WTC11 (cell line): Measurements from ENCODE around the gene MAST1. TPM values are rescaled to one million over a fixed set of nuclear protein-coding genes. Genes with fewer than 3 reads are reported as not detected.

Experiments used
- ATAC-seq: fragments of 200-7000 bp; cut with Tn5 transposase; 2 replicates; pipeline ENCODE4 v1.10.0; 2021; ENCODE audit warnings: mild to moderate bottlenecking, moderate library complexity
- CTCF ChIA-PET: fragments of 300-600 bp; sonication (Branson Sonifier 250); formaldehyde crosslinking; loops from one replicate; lab custom pipeline; 2021; ENCODE audit warnings: antibody characterized with exemption; lab: Charles Lee
- POLR2A ChIA-PET: fragments of 350-600 bp; sonication (Branson Sonifier 250); formaldehyde crosslinking; loops from one replicate; lab custom pipeline; 2021; ENCODE audit warnings: antibody characterized with exemption; lab: Charles Lee
- DNase-seq: peaks from one replicate; pipeline ENCODE4 v3.0.0; 2021; ENCODE audit warnings: low spot score
- H3K27ac Mint-ChIP-seq: 2 replicates; pipeline ENCODE4 v1.8.0; 2021; ENCODE audit warnings: mixed read lengths
- H3K27me3 Mint-ChIP-seq: 2 replicates; pipeline ENCODE4 v1.8.0; 2021; ENCODE audit warnings: low read depth, mild to moderate bottlenecking, moderate library complexity, mixed read lengths
- H3K36me3 Mint-ChIP-seq: 2 replicates; pipeline ENCODE4 v1.8.0; 2021; ENCODE audit warnings: mixed read lengths
- H3K4me1 Mint-ChIP-seq: 2 replicates; pipeline ENCODE4 v1.8.0; 2022; ENCODE audit warnings: mixed read lengths
- H3K4me3 Mint-ChIP-seq: 2 replicates; pipeline ENCODE4 v1.8.0; 2021; ENCODE audit warnings: mild to moderate bottlenecking, moderate library complexity, mixed read lengths
- H3K9me3 Mint-ChIP-seq: 2 replicates; pipeline ENCODE4 v1.8.0; 2021; ENCODE audit warnings: mixed read lengths
- ELF4 ChIP-seq: sonication (generic); formaldehyde crosslinking; IDR thresholded peaks from 2 replicates; pipeline ENCODE4 v1.8.1; 2022; ENCODE audit warnings: low read depth, mild to moderate bottlenecking, moderate library complexity, missing genetic modification reagents
- FOXP1 ChIP-seq: sonication (generic); formaldehyde crosslinking; IDR thresholded peaks from 2 replicates; pipeline ENCODE4 v1.8.0; 2022; ENCODE audit warnings: missing genetic modification reagents, mild to moderate bottlenecking, moderate library complexity, borderline replicate concordance
- JAZF1 ChIP-seq: fragments of 250-450 bp; sonication (Bioruptor Pico); IDR thresholded peaks from 2 replicates; pipeline ENCODE4 v1.9.0; 2021; ENCODE audit warnings: moderate library complexity, mild to moderate bottlenecking, inconsistent platforms
- MYBL2 ChIP-seq: sonication (generic); formaldehyde crosslinking; IDR thresholded peaks from 2 replicates; pipeline ENCODE4 v1.8.1; 2023; ENCODE audit warnings: mild to moderate bottlenecking, moderate library complexity, missing genetic modification reagents
- SP1 ChIP-seq: sonication (generic); formaldehyde crosslinking; conservative IDR thresholded peaks from 2 replicates; pipeline ENCODE4 v1.8.1; 2022; ENCODE audit warnings: missing genetic modification reagents
- TEAD4 ChIP-seq: sonication (generic); formaldehyde crosslinking; IDR thresholded peaks from 2 replicates; pipeline ENCODE4 v1.8.0; 2022; ENCODE audit warnings: mild to moderate bottlenecking, missing genetic modification reagents
- ZNF121 ChIP-seq: sonication (generic); formaldehyde crosslinking; IDR thresholded peaks from 2 replicates; pipeline ENCODE4 v1.8.0; 2023; ENCODE audit warnings: missing genetic modification reagents
- ZNF138 ChIP-seq: sonication (generic); formaldehyde crosslinking; conservative IDR thresholded peaks from 2 replicates; pipeline ENCODE4 v1.8.1; 2022; ENCODE audit warnings: mild to moderate bottlenecking, moderate library complexity, missing genetic modification reagents
- ZNF232 ChIP-seq: sonication (generic); formaldehyde crosslinking; IDR thresholded peaks from 2 replicates; pipeline ENCODE4 v1.8.0; 2022; ENCODE audit warnings: mild to moderate bottlenecking, missing genetic modification reagents
- ZNF317 ChIP-seq: sonication (generic); formaldehyde crosslinking; IDR thresholded peaks from 2 replicates; pipeline ENCODE4 v1.8.1; 2023; ENCODE audit warnings: low read depth, mild to moderate bottlenecking, moderate library complexity, missing genetic modification reagents, borderline replicate concordance
- ZNF396 ChIP-seq: fragments of 250-450 bp; sonication (Bioruptor Pico); IDR thresholded peaks from 2 replicates; pipeline ENCODE4 v1.8.0; 2021; ENCODE audit warnings: mild to moderate bottlenecking, moderate library complexity, borderline replicate concordance
- microRNA-seq: library from miRNA; unstranded; fragments of <30 nt; microRNA quantifications from one replicate; pipeline ENCODE4 v1.2.0, GENCODE V29; 2022; ENCODE audit warnings: borderline number of aligned reads
- total RNA-seq: library from RNA; stranded (reverse); gene quantifications from 3 replicates; pipeline ENCODE4 v1.2.3, GENCODE V29; 2021
- TF ChIP-seq, protein P1 (sequence below): fragments of 250-450 bp; sonication (Bioruptor Pico); IDR thresholded peaks from 2 replicates; pipeline ENCODE4 v1.8.0; 2021; ENCODE audit warnings: mild to moderate bottlenecking
- TF ChIP-seq, protein P2 (sequence below): fragments of 250-450 bp; sonication (Bioruptor Pico); IDR thresholded peaks from 2 replicates; pipeline ENCODE4 v1.9.0; 2021; ENCODE audit warnings: mild to moderate bottlenecking, borderline replicate concordance
- TF ChIP-seq, protein P3 (sequence below): fragments of 200-600 bp; IDR thresholded peaks from 2 replicates; pipeline ENCODE4 v1.8.0; 2022; ENCODE audit warnings: antibody characterized with exemption

Gene MAST1
- total RNA-seq, 1 experiment from 2014 or later, result 24.3 TPM

DNA sequence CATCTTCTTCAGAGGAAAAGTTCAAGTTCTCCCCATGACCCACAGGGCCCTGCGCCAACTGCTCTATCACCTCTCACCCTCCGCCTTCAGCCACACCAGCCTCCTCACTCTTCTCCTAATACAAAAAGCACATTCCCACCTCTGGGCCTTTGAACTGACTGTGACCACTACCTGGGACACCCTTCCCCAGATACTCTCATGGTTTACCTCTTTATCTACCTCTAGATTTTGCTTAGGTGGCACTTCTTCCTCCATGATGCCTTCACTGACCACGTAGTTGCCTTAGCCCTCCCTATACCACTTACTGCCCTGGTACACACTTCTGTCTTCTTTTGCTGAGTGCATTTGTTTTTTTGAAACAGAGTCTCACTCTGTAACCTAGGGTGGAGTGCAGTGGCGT, 84.6 kb downstream of the MAST1 start:
- CTCF ChIA-PET, result no interaction called here
- DNase-seq (no peak), ATAC-seq (no peak)
- POLR2A ChIA-PET, result no interaction called here
- Mint-ChIP-seq H3K4me3 (no peak overlapping the region), H3K36me3 (peaks cover 48% of the 10 kb centered on the region), H3K27ac (no peak overlapping the region), H3K9me3 (peaks cover 9% of the 10 kb centered on the region), H3K4me1 (no peaks in the 10 kb centered on the region), H3K27me3 (peaks cover 13% of the 10 kb centered on the region)
- no peak for TF ChIP-seq SP1 (CRISPR knock-in tag)
- TF ChIP-seq TEAD4 (CRISPR knock-in tag), result no peak
- TF ChIP-seq ZNF232 (CRISPR knock-in tag), result no peak
- TF ChIP-seq MYBL2 (CRISPR knock-in tag), result no peak
- TF ChIP-seq, protein P1, sequence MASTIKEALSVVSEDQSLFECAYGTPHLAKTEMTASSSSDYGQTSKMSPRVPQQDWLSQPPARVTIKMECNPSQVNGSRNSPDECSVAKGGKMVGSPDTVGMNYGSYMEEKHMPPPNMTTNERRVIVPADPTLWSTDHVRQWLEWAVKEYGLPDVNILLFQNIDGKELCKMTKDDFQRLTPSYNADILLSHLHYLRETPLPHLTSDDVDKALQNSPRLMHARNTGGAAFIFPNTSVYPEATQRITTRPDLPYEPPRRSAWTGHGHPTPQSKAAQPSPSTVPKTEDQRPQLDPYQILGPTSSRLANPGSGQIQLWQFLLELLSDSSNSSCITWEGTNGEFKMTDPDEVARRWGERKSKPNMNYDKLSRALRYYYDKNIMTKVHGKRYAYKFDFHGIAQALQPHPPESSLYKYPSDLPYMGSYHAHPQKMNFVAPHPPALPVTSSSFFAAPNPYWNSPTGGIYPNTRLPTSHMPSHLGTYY (CRISPR knock-in tag), result no peak
- no peak for TF ChIP-seq ELF4
- no peak for TF ChIP-seq ZNF138 (CRISPR knock-in tag)
- TF ChIP-seq, protein P2, sequence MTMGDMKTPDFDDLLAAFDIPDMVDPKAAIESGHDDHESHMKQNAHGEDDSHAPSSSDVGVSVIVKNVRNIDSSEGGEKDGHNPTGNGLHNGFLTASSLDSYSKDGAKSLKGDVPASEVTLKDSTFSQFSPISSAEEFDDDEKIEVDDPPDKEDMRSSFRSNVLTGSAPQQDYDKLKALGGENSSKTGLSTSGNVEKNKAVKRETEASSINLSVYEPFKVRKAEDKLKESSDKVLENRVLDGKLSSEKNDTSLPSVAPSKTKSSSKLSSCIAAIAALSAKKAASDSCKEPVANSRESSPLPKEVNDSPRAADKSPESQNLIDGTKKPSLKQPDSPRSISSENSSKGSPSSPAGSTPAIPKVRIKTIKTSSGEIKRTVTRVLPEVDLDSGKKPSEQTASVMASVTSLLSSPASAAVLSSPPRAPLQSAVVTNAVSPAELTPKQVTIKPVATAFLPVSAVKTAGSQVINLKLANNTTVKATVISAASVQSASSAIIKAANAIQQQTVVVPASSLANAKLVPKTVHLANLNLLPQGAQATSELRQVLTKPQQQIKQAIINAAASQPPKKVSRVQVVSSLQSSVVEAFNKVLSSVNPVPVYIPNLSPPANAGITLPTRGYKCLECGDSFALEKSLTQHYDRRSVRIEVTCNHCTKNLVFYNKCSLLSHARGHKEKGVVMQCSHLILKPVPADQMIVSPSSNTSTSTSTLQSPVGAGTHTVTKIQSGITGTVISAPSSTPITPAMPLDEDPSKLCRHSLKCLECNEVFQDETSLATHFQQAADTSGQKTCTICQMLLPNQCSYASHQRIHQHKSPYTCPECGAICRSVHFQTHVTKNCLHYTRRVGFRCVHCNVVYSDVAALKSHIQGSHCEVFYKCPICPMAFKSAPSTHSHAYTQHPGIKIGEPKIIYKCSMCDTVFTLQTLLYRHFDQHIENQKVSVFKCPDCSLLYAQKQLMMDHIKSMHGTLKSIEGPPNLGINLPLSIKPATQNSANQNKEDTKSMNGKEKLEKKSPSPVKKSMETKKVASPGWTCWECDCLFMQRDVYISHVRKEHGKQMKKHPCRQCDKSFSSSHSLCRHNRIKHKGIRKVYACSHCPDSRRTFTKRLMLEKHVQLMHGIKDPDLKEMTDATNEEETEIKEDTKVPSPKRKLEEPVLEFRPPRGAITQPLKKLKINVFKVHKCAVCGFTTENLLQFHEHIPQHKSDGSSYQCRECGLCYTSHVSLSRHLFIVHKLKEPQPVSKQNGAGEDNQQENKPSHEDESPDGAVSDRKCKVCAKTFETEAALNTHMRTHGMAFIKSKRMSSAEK (CRISPR knock-in tag), result no peak
- no peak for TF ChIP-seq ZNF121 (CRISPR knock-in tag)
- no peak for TF ChIP-seq ZNF396
- TF ChIP-seq FOXP1, result no peak
- TF ChIP-seq, protein P3, sequence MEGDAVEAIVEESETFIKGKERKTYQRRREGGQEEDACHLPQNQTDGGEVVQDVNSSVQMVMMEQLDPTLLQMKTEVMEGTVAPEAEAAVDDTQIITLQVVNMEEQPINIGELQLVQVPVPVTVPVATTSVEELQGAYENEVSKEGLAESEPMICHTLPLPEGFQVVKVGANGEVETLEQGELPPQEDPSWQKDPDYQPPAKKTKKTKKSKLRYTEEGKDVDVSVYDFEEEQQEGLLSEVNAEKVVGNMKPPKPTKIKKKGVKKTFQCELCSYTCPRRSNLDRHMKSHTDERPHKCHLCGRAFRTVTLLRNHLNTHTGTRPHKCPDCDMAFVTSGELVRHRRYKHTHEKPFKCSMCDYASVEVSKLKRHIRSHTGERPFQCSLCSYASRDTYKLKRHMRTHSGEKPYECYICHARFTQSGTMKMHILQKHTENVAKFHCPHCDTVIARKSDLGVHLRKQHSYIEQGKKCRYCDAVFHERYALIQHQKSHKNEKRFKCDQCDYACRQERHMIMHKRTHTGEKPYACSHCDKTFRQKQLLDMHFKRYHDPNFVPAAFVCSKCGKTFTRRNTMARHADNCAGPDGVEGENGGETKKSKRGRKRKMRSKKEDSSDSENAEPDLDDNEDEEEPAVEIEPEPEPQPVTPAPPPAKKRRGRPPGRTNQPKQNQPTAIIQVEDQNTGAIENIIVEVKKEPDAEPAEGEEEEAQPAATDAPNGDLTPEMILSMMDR, result no peak
- no peak for TF ChIP-seq JAZF1 (CRISPR knock-in tag)
- no peak for TF ChIP-seq ZNF317 (CRISPR knock-in tag)

Small RNA genes lying within 50 kb of the gene (microRNA-seq; reads per million reads assigned to microRNA genes)
- gene MIR5695 (not detected), gene MIR6794 (not detected)

Other genes with a start within 250 kb of the MAST1 start
- 7.3 to 7.7 TPM (median 7.6 TPM) in 3 replicates for gene ZNF490, start 227.7 kb upstream of the MAST1 start, total RNA-seq
- 21.4 to 25.9 TPM (median 23.9 TPM) in 3 replicates for gene ZNF791, start 227.6 kb upstream of the MAST1 start, total RNA-seq
- gene MAN2B1, start 171.8 kb upstream of the MAST1 start, total RNA-seq, result 69.2 to 73.4 TPM (median 72.0 TPM) in 3 replicates
- gene WDR83, start 171.7 kb upstream of the MAST1 start, total RNA-seq, result 21.8 to 26.3 TPM (median 23.7 TPM) in 3 replicates
- 93.3 to 115 TPM (median 104 TPM) in 3 replicates for gene DHPS, start 156.6 kb upstream of the MAST1 start, total RNA-seq
- gene GNG14, start 150.5 kb upstream of the MAST1 start, total RNA-seq, result not detected in 3 replicates
- gene FBXW9, start 141.9 kb upstream of the MAST1 start, total RNA-seq, result 13.7 to 16.0 TPM (median 15.2 TPM) in 3 replicates
- gene TNPO2, start 114.6 kb upstream of the MAST1 start, total RNA-seq, result 90.9 to 105 TPM (median 94.4 TPM) in 3 replicates
- gene TRIR, start 103.8 kb upstream of the MAST1 start, total RNA-seq, result 165 to 172 TPM (median 167 TPM) in 3 replicates
- gene GET3, start 101.0 kb upstream of the MAST1 start, total RNA-seq, result 104 to 110 TPM (median 104 TPM) in 3 replicates
- gene BEST2, start 86.7 kb upstream of the MAST1 start, total RNA-seq, result 3.3 to 4.7 TPM (median 4.1 TPM) in 3 replicates
- gene HOOK2, start 63.0 kb upstream of the MAST1 start, total RNA-seq, result 70.0 to 83.3 TPM (median 81.4 TPM) in 3 replicates
- 6.6 to 11.5 TPM (median 10.2 TPM) in 3 replicates for gene JUNB, start 47.0 kb upstream of the MAST1 start, total RNA-seq
- 378 to 447 TPM (median 447 TPM) in 3 replicates for gene PRDX2, start 36.7 kb upstream of the MAST1 start, total RNA-seq
- gene THSD8, start 36.4 kb upstream of the MAST1 start, total RNA-seq, result 30.1 to 50.2 TPM (median 47.0 TPM) in 3 replicates
- gene RNASEH2A, start 31.9 kb upstream of the MAST1 start, total RNA-seq, result 71.3 to 78.2 TPM (median 72.9 TPM) in 3 replicates
- 2.4 to 3.8 TPM (median 3.1 TPM) in 3 replicates for gene RTBDN, start 3.9 kb upstream of the MAST1 start, total RNA-seq
- gene DNASE2, start 42.9 kb downstream of the MAST1 start, total RNA-seq, result 31.7 to 35.7 TPM (median 33.4 TPM) in 3 replicates
- gene KLF1, start 48.7 kb downstream of the MAST1 start, total RNA-seq, result 0.32 to 0.89 TPM (median 0.72 TPM) in 3 replicates
- gene GCDH, start 52.6 kb downstream of the MAST1 start, total RNA-seq, result 58.6 to 69.0 TPM (median 59.8 TPM) in 3 replicates
- 1.1 to 2.2 TPM (median 1.9 TPM) in 3 replicates for gene SYCE2, start 80.8 kb downstream of the MAST1 start, total RNA-seq
- 103 to 108 TPM (median 106 TPM) in 3 replicates for gene FARSA, start 95.2 kb downstream of the MAST1 start, total RNA-seq
- gene CALR, start 100.1 kb downstream of the MAST1 start, total RNA-seq, result 977 to 1,088 TPM (median 978 TPM) in 3 replicates
- 84.3 to 96.6 TPM (median 96.2 TPM) in 3 replicates for gene RAD23A, start 107.3 kb downstream of the MAST1 start, total RNA-seq
- 54.4 to 57.9 TPM (median 56.1 TPM) in 3 replicates for gene GADD45GIP1, start 118.7 kb downstream of the MAST1 start, total RNA-seq
- gene DAND5, start 131.1 kb downstream of the MAST1 start, total RNA-seq, result 0.18 to 0.23 TPM (median 0.22 TPM) in 3 replicates
- gene NFIX, start 157.0 kb downstream of the MAST1 start, total RNA-seq, result 0.44 to 1.5 TPM (median 1.4 TPM) in 3 replicates